Astrocyte of the cerebellum (primary cell): ENCODE measurements around the gene OR52E6.

Source experiments
- DNase-seq: peaks from one replicate; pipeline ENCODE4 v3.0.0-alpha.2; 2011; ENCODE audit warnings: low read depth
- H3K4me3 ChIP-seq: 2 replicates; pipeline ENCODE4 v1.5.1; 2011; ENCODE audit warnings: mild to moderate bottlenecking, low read depth, low read length, moderate library complexity
- in situ Hi-C: cut with HindIII; loops from 2 replicates; pipeline ENCODE4 v1.10.0; 2017; ENCODE audit warnings: low sequenced_read_pairs
- TF ChIP-seq, protein P1 (sequence below): IDR thresholded peaks from 2 replicates; pipeline ENCODE4 v1.5.1; 2012; ENCODE audit warnings: low read length, low read depth, moderate library complexity, mild to moderate bottlenecking; ENCODE audit errors: missing control alignments

OR52E6 gene

DNA sequence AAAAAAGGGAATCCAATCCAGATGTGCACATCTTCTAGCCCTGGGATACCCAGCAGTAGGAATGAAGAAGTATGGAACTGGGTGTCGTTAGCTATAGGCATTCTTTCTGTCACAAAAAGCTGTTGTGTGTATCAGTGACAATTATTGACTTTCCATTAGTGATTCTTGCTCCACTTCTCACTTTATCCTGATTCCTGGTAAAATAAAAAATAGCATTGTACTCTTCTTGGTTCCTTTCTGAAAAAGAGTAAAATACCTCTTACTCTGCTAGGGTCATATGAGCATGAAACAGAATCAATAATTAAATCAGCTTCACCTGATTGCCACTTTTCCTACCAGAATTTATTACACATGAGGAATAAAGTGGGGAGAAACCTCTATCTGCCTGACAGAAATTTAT is at the start of gene OR52E6:
Gene OR52E6 (minus strand): TSS at position 101 of the 400 bp plus-strand sequence. CDS start 0 bp downstream, at position 101.
- H3K4me3 ChIP-seq: no peak within 1 kb of the TSS
- TF ChIP-seq, protein P1, sequence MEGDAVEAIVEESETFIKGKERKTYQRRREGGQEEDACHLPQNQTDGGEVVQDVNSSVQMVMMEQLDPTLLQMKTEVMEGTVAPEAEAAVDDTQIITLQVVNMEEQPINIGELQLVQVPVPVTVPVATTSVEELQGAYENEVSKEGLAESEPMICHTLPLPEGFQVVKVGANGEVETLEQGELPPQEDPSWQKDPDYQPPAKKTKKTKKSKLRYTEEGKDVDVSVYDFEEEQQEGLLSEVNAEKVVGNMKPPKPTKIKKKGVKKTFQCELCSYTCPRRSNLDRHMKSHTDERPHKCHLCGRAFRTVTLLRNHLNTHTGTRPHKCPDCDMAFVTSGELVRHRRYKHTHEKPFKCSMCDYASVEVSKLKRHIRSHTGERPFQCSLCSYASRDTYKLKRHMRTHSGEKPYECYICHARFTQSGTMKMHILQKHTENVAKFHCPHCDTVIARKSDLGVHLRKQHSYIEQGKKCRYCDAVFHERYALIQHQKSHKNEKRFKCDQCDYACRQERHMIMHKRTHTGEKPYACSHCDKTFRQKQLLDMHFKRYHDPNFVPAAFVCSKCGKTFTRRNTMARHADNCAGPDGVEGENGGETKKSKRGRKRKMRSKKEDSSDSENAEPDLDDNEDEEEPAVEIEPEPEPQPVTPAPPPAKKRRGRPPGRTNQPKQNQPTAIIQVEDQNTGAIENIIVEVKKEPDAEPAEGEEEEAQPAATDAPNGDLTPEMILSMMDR: no peak
- DNase-seq: no peak
- in situ Hi-C loops: no loop called here

DNA sequence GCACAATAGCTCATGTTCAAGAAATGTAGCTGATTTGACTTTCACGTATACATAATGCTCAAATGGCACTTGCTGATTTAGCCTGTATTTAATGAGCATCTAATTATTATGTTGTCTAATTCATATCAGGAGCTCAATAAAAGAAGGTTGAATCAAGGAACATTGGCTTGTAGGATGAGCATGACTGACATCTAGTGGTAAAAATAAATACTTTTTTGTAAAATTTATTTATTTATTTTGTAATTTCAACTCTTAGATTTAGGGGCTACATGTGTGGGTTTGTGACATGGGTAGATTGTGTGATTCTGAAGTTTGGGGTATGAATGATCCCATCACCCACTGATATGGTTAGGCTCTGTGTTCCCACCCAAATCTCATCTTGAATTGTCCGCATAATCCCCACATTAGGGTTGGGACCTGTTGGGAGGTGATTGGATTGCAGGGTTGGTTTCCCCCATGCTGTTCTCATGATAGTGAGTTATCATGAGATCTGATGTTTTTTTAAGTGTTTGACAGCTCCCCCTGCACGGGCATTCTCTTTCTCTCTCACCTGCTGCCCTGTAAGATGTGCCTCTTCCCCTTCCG is 49.6 kb upstream of the OR52E6 start:
- DNase-seq: no peak
- TF ChIP-seq, protein P1: peak; percentile 31
- in situ Hi-C loops: no loop called here
- H3K4me3 ChIP-seq: no peak overlapping the region

DNA sequence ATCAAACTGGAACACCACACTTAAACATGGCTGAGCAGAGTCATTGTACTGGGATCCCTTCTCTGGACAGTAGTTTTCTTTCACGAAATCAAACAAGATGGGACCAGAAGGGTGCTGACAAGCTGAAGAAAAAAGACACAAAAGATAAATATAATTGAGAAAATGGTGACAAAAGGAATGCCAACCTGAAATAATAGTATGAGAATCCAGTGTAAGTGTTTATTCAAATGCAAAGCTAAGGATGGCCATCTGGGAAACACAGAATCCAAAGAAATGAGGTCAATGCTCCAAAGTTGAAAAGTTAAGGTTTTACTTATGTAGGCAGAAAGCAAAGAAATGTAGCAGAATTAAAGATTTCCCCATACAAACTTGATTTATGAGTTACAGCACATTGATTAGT is 46.0 kb upstream of the OR52E6 start:
- in situ Hi-C loops: no loop called here
- DNase-seq: no peak
- no peak overlapping the region for H3K4me3 ChIP-seq
- TF ChIP-seq, protein P1: no peak

DNA sequence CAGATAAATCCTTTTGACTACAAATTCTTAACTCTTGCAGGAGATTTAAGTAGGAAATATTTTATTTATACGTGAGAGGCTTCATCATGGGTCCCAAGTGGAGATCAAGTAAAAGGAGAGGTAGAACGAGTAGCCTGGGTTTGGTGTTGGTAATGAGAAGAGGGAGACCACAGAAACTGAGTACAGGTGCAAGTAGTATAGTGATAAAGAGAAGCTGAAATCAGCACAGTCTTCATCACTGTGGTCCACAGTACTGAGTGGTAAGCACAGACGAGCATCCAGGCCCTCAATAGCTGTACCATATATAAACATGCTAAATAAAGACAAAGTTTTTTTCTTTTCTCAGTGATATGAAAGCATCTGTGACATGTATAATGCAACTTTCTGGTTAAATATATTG is 45.5 kb upstream of the OR52E6 start:
- TF ChIP-seq, protein P1: no peak
- in situ Hi-C loops: no loop called here
- no peak for DNase-seq
- no peak overlapping the region for H3K4me3 ChIP-seq

GRCh38 chr11:5881756-5882155 is 40.1 kb upstream of the OR52E6 start:
- in situ Hi-C loops: no loop called here
- TF ChIP-seq, protein P1: no peak
- DNase-seq: no peak
- H3K4me3 ChIP-seq: no peak overlapping the region

DNA sequence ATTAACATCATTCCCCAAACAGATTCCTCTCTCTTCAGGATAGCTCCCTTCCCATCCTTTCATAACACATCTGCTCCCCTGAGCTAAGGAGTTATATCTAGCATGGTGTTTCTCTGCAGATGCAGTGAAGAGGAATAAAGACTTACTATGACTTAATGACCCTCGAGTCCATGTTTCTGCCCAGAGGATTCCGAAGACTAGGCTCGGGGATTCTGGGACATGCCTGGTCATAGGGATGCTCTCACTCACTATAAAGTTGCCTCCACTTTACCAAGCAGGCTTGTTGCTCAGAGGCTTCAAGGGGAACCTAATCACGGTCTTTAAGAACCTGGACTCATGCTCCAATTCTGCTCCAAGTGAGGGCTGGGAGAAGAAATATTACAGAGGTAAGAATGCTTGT is 38.6 kb upstream of the OR52E6 start, which contains the start of gene OR52E4:
Gene OR52E4 (plus strand): TSS at position 301 of the 400 bp plus-strand sequence. CDS start 3,664 bp downstream, outside the sequence.
- TF ChIP-seq, protein P1: no peak
- in situ Hi-C loops: no loop called here
- H3K4me3 ChIP-seq: no peak within 1 kb of the TSS
- no peak for DNase-seq

GRCh38 chr11:5878564-5878963 is 36.9 kb upstream of the OR52E6 start:
- in situ Hi-C loops: no loop called here
- no peak for DNase-seq
- H3K4me3 ChIP-seq: no peak overlapping the region
- TF ChIP-seq, protein P1: no peak
